Naive thymus-derived CD8-positive, alpha-beta T cell (primary cell): ENCODE measurements around the gene KRT4. TPM values are rescaled to one million over a fixed set of nuclear protein-coding genes. Genes with fewer than 3 reads are reported as not detected.

Experiments used
- ATAC-seq, 2 donors: fragments of 150-1000 bp; cut with Tn5 transposase in 1 of 2; sonication (Bioruptor Pico), chemical (Tn5 transposase) in 1 of 2; 1 replicate in 1 of 2; 2 replicates in 1 of 2; pipeline ENCODE4 v1.10.0; 2021; ENCODE audit warnings: mild to moderate bottlenecking in 2 of 2, moderate library complexity in 2 of 2
- POLR2A ChIA-PET: fragments of 350-600 bp; sonication (Branson Sonifier 250); formaldehyde crosslinking; loops from one replicate; lab custom pipeline; 2021; ENCODE audit warnings: antibody characterized with exemption; lab: Charles Lee
- DNase-seq, 10 donors: peaks; one replicate each; pipeline versions ENCODE4 v3.0.0 to v3.0.0-alpha.2; 2020 to 2022
- H3K27ac Mint-ChIP-seq, 10 donors: one replicate each; pipeline ENCODE4 v1.8.0; 2020 to 2022; ENCODE audit warnings: mild to moderate bottlenecking in 10 of 10, mixed read lengths in 10 of 10, moderate library complexity in 4 of 10, inconsistent platforms in 1 of 10
- H3K27me3 Mint-ChIP-seq, 5 donors: one replicate each; pipeline ENCODE4 v1.8.0; 2021 to 2022; ENCODE audit warnings: mixed read lengths in 5 of 5
- H3K36me3 Mint-ChIP-seq, 3 donors: one replicate each; pipeline ENCODE4 v1.8.0; 2020 to 2022; ENCODE audit warnings: mixed read lengths in 3 of 3, mild to moderate bottlenecking in 2 of 3, inconsistent platforms in 1 of 3
- H3K4me1 Mint-ChIP-seq, 4 donors: one replicate each; pipeline ENCODE4 v1.8.0; 2021 to 2022; ENCODE audit warnings: mixed read lengths in 4 of 4
- H3K4me3 Mint-ChIP-seq, 10 donors: one replicate each; pipeline ENCODE4 v1.8.0; 2020 to 2022; ENCODE audit warnings: mild to moderate bottlenecking in 10 of 10, mixed read lengths in 10 of 10, moderate library complexity in 6 of 10, inconsistent platforms in 1 of 10
- H3K9me3 Mint-ChIP-seq, 9 donors: one replicate each; pipeline ENCODE4 v1.8.0; 2020 to 2022; ENCODE audit warnings: mixed read lengths in 9 of 9, mild to moderate bottlenecking in 3 of 9, inconsistent platforms in 1 of 9, moderate library complexity in 1 of 9
- polyA plus RNA-seq, 3 donors: library from polyadenylated mRNA; unstranded; fragments of 300-500 nt; fragmentation: Illumina TruSeq; gene quantifications; one replicate each; pipeline ENCODE4 v1.2.3, GENCODE V29; 2021
- total RNA-seq, 8 experiments: library from RNA in 2 of 8; stranded (reverse) in 2 of 8; gene quantifications; one replicate each; pipeline ENCODE4 v1.2.3 and lab custom pipeline; 2021 to 2026

Gene KRT4
- total and polyA plus RNA-seq, 5 experiments from 2014 or later = not detected

DNA sequence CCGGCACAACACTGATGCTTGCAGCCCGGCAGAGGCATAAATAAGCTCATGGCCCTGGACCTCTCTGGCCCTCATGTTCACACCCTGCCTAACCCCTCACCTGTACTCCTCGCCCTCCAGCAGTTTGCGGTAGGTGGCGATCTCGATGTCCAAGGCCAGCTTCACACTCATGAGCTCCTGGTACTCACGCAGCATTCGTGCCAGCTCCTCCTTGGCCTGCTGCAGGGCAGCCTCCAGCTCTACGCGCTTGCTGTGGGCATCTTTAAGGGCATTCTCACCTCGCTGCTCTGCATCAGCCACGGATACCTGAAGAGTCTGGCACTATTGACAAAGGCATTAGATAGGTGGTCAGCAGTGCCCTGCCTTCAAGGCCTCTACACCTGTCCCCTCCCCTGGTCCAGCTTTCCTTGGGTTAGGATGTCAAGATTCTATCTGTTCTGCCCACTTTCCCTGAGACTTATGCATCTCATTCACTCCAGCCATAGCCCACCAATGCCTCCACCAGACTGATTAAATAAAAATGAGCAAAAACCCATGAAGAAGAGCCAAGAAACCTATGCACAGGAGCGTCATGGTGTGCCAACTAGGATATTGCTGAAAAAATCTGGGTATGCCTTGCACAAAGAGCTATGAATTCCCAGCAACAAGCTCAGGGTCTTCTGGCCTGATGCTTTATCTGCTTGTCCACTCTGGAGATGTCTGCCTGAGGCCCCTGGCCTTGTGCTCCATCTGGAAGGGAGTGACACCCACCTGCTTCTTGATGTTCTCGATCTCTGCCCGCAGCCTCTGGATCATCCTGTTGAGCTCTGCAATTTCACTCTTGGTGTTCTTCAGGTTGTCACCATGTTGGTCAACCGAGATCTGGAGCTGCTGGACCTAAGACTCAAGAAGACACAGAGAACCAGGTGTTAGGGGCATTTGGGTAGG lies 6.1 kb downstream of the KRT4 start:
- POLR2A ChIA-PET = no interaction called here
- H3K4me3 Mint-ChIP-seq = no peak overlapping the region
- peak overlapping the region in 3 of 10 donors; percentile 53 to 83 (median 61) for H3K27ac Mint-ChIP-seq
- ATAC-seq (no peak), DNase-seq (no peak)
- H3K27me3 Mint-ChIP-seq = peaks cover 0 to 10% (median 2%) of the 10 kb centered on the region in 5 donors
- no peaks in the 10 kb centered on the region for H3K4me1 Mint-ChIP-seq
- H3K36me3 Mint-ChIP-seq = no peaks in the 10 kb centered on the region
- no peaks in the 10 kb centered on the region for H3K9me3 Mint-ChIP-seq

DNA sequence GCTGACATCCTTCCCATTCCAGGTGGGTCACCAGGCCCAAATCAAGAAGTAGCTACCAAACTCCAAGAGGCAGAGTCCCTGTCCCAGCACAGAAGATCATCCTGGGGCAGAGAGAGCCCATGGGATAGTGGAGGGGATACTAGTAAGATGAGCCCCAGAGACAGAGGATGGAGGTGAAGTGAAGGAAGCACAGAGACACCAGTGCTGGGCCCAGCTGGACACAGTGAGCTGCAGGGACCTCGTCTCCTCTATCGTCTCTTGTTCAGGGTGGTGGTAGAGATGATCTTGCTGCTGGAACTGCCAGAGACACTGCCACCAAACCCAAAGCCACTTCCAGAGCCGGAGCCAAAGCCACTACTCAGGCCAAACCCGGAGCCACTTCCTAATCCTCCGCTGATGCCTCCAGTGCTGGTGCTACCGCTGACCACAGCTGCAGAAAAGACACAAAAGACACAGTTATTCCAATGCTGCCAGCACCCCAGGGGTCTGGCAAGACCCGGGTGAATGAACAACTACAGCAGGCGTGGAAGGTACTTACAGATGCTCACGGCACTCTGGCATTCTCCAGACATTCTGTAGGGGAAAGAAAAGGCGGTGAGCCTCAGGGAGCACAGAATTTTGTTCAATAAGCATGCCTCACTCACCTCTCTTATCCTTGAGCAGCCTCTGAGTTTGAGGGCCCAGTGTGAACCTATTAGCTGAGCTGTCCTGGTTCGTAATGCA lies 6.9 kb downstream of the KRT4 start:
- ATAC-seq = no peak

DNA sequence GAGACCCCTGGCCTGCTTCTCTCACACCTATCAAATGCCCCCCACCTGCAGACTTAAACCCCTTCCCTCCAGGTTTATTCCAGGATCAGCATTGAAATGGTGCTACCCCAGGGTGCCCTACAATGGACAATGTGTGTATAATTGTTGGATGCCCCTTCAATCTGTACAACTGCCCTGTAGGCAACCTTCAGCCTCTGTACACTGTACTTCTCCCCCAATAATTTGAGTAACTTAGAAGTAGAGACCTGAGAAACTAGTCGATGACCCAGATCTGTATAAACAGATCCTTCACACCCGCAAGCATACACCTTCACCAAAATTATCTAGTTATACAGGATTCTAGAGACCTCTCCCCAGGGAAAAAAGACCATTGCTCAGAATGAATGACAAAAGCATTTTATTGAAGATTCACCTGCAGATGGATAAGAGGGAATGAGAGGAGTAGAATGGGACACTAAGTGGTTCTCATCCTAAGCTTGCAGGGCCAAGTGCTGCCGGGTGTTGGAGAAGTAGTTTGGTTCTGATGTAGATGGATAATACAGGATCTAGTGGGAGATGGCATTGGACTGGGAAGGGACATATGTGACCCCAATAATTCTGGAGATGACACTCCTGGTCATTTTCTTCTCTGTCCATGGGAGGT lies 7.6 kb downstream of the KRT4 start:
- POLR2A ChIA-PET = no interaction called here
- no peaks in the 10 kb centered on the region for H3K9me3 Mint-ChIP-seq
- no peak overlapping the region for H3K4me3 Mint-ChIP-seq
- no peak for ATAC-seq
- peak overlapping the region in 3 of 10 donors; percentile 2 to 35 (median 2) for H3K27ac Mint-ChIP-seq
- no peak for DNase-seq
- H3K27me3 Mint-ChIP-seq = peaks cover 0 to 10% (median 2%) of the 10 kb centered on the region in 5 donors
- H3K4me1 Mint-ChIP-seq = peaks cover 0 to 6% (median 0%) of the 10 kb centered on the region in 4 donors
- no peaks in the 10 kb centered on the region for H3K36me3 Mint-ChIP-seq

More for the DNA sequence above, 6.9 kb downstream of the KRT4 start:
- no peaks in the 10 kb centered on the region for H3K9me3 Mint-ChIP-seq
- POLR2A ChIA-PET = no interaction called here
- H3K36me3 Mint-ChIP-seq = no peaks in the 10 kb centered on the region
- H3K27me3 Mint-ChIP-seq = peaks cover 0 to 10% (median 2%) of the 10 kb centered on the region in 5 donors
- no peak overlapping the region for H3K4me3 Mint-ChIP-seq
- peak overlapping the region in 2 of 10 donors; percentile 41 to 70 for H3K27ac Mint-ChIP-seq
- DNase-seq = no peak
- H3K4me1 Mint-ChIP-seq = peaks cover 0 to 3% (median 0%) of the 10 kb centered on the region in 4 donors

DNA sequence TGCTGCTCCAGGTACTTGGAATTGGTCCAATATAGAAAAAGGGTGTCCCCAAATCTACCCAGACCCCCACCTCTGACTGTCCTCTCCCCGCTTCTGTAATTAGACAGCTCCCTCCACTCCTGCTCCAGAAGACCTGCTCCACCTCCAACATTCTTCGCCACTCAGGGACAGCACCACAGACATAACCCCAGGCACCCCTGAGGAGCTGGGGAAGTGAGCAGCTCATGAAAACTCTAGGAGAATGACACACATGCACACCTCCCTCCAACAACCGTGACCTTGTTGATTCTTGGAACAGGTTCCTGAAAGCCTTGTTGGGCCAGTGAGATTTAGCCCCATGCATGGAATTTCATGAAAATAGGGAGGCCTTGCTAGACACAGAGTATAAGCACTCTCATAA lies 8.2 kb downstream of the KRT4 start:
- peaks cover 0 to 6% (median 0%) of the 10 kb centered on the region in 4 donors for H3K4me1 Mint-ChIP-seq
- peaks cover 0 to 10% (median 2%) of the 10 kb centered on the region in 5 donors for H3K27me3 Mint-ChIP-seq
- DNase-seq (no peak), ATAC-seq (no peak)
- peak overlapping the region in 1 of 10 donors; percentile 35 for H3K27ac Mint-ChIP-seq
- POLR2A ChIA-PET = no interaction called here
- no peaks in the 10 kb centered on the region for H3K9me3 Mint-ChIP-seq
- H3K4me3 Mint-ChIP-seq = no peak overlapping the region
- no peaks in the 10 kb centered on the region for H3K36me3 Mint-ChIP-seq

DNA sequence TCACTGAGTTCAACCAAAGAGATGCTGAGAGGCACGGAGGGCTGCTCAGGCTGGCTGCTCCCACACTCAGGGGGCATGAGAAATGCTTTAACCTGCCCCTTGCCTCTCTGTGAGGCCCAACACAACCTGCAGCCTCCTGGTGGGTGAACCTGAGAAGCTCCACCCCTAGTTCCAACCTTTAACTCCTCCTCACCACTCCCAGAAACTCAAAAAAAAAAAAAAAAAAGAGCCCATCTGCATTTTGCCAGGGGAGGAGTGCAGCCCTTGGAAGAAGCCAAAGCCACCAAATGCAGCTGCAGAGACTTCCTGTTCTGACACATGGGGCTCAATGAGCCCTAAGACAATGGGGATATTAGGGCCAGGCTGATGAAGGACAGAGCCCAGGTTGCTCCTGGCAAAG lies 8.9 kb downstream of the KRT4 start:
- POLR2A ChIA-PET = interaction anchor here (0.7 kb wide), 2 partner anchors 98 to 650 kb away, joined by 4 to 5 read pairs; no protein-coding TSS in a partner anchor
- ATAC-seq = no peak
- peaks cover 0 to 10% (median 2%) of the 10 kb centered on the region in 5 donors for H3K27me3 Mint-ChIP-seq
- H3K36me3 Mint-ChIP-seq = no peaks in the 10 kb centered on the region
- peaks cover 0 to 6% (median 0%) of the 10 kb centered on the region in 4 donors for H3K4me1 Mint-ChIP-seq
- no peak overlapping the region for H3K4me3 Mint-ChIP-seq
- peak overlapping the region in 2 of 10 donors; percentile 35 to 47 for H3K27ac Mint-ChIP-seq
- no peak for DNase-seq
- H3K9me3 Mint-ChIP-seq = no peaks in the 10 kb centered on the region

DNA sequence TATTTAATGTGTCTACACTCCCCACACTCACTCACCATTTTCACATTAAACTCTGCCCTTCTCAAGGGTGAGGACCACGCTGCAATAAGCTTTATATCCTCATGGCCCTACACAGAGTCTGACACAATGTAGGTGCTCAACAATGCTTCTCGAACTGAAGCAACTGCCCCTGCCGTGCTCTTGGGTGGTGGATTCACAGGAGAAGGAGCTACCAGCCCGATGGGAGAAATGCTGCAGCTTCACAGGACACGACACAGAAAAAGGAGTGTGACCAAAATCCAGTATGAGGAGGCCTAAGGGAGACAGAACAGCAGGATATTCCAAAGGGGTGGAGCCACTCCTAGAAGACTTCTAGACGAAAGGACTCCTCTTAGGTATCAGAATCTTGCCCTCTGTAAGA lies 11.5 kb downstream of the KRT4 start:
- Mint-ChIP-seq H3K4me1 (peaks cover 0 to 9% (median 0%) of the 10 kb centered on the region in 4 donors), H3K9me3 (no peaks in the 10 kb centered on the region), H3K27me3 (peaks cover 0 to 3% (median under 1%) of the 10 kb centered on the region in 5 donors), H3K27ac (peak overlapping the region in 3 of 10 donors; percentile 21 to 49 (median 43)), H3K36me3 (no peaks in the 10 kb centered on the region), H3K4me3 (no peak overlapping the region)
- DNase-seq (no peak), ATAC-seq (no peak)
- POLR2A ChIA-PET = interaction anchor here (0.6 kb wide), 1 partner anchor 14 kb away, joined by 3 read pairs; no protein-coding TSS in a partner anchor

DNA sequence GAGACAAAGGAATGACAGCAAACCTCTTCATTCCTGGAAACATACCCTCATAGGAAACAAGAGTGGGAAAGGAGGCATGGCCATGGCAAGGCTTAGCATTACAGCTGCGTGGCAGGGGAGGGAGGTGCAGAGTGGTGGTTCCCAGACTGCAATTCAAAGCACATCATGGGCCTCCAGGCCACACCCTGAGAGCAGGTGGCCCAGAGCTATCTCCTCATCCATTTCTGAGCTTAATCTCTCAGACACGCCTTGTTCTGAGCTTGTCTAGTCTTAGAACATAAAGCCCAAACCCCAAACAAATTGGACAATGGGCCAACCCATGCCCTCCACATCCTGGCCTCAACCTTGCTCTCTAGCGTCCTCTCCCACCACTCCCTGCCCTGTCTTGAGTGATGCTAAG lies 12.1 kb downstream of the KRT4 start:
- peak overlapping the region in 3 of 10 donors; percentile 22 to 48 (median 24) for H3K27ac Mint-ChIP-seq
- POLR2A ChIA-PET = interaction anchor here (0.6 kb wide), 1 partner anchor 13 kb away, joined by 3 read pairs; no protein-coding TSS in a partner anchor
- H3K4me3 Mint-ChIP-seq = no peak overlapping the region
- DNase-seq = no peak
- peaks cover 0 to 9% (median 0%) of the 10 kb centered on the region in 4 donors for H3K4me1 Mint-ChIP-seq
- peaks cover 0 to 3% (median 0%) of the 10 kb centered on the region in 5 donors for H3K27me3 Mint-ChIP-seq
- no peaks in the 10 kb centered on the region for H3K9me3 Mint-ChIP-seq
- H3K36me3 Mint-ChIP-seq = no peaks in the 10 kb centered on the region
- ATAC-seq = no peak

DNA sequence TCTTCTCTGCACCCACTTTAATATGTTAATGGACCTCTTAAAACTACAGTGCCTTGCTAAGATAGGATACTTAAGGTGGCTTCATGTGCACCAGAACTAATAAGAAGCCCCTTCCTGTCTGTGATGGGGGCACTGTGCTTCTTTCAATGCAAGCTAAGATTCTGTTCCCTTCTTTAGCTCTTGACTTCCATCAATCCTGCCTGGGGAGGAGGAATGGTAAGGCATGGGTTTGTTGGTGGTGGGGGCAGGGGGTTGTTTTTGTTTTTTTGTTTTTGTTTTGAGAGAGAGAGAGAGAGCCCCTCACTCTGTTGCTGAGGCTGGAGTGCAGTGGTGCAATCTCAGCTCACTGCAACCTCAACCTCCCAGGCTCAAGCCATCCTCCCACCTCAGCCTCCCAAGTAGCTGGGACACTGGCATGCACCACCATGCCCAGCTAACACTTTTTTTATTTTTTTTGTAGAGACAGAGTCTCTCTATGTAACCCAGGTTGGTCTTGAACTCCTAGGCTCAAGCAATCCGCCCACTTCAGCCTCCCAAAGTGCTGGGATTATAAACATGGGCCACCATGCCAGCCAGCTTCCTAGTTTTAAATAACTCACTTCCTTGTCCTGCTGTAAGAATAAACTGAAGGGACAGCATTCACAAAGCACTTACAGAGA lies 13.5 kb downstream of the KRT4 start:
- no peaks in the 10 kb centered on the region for H3K36me3 Mint-ChIP-seq
- peak overlapping the region in 4 of 10 donors; percentile 4 to 75 (median 9) for H3K27ac Mint-ChIP-seq
- ATAC-seq = no peak
- H3K27me3 Mint-ChIP-seq = peaks cover 0 to 3% (median 0%) of the 10 kb centered on the region in 5 donors
- POLR2A ChIA-PET = no interaction called here
- H3K9me3 Mint-ChIP-seq = no peaks in the 10 kb centered on the region
- H3K4me1 Mint-ChIP-seq = peaks cover 0 to 9% (median 0%) of the 10 kb centered on the region in 4 donors
- no peak overlapping the region for H3K4me3 Mint-ChIP-seq
- DNase-seq = no peak

DNA sequence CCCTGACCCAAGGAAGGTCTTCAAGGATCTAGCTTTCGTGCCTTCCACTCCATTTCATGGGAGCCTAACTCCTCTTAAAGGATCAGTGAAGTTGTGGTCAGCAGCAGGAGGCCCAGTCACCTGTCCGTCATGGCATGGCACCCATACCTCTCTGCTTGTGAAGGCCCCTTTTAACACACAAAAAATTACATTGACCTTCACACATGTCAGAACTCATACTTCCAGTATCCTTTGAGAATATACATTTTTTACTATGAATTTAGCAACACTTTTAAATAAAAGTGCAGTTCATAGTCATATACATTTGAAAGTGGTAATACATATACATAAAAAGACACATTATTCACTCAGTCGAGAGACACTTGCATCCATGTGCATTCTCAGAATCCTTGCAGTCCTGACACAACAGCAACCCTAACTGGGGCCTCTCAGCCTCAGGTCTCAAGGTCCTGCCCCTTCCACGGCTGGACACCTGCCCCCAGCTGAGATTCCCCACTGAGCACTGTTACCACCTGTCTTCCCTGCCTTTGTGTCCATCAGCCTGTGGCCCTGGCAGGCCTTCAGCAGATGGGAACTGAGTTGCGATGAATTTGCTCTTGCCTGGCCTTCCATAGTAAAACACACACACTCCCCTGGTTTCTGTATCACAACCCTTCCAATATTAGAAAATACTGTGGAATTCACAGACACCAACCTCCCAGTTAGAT lies 14.3 kb downstream of the KRT4 start:
- POLR2A ChIA-PET = no interaction called here
- peaks cover 0 to 9% (median 0%) of the 10 kb centered on the region in 4 donors for H3K4me1 Mint-ChIP-seq
- H3K27me3 Mint-ChIP-seq = peaks cover 0 to 3% (median 0%) of the 10 kb centered on the region in 5 donors
- ATAC-seq (no peak), DNase-seq (no peak)
- no peaks in the 10 kb centered on the region for H3K36me3 Mint-ChIP-seq
- peak overlapping the region in 2 of 10 donors; percentile 7 to 11 for H3K27ac Mint-ChIP-seq
- no peaks in the 10 kb centered on the region for H3K9me3 Mint-ChIP-seq
- no peak overlapping the region for H3K4me3 Mint-ChIP-seq

DNA sequence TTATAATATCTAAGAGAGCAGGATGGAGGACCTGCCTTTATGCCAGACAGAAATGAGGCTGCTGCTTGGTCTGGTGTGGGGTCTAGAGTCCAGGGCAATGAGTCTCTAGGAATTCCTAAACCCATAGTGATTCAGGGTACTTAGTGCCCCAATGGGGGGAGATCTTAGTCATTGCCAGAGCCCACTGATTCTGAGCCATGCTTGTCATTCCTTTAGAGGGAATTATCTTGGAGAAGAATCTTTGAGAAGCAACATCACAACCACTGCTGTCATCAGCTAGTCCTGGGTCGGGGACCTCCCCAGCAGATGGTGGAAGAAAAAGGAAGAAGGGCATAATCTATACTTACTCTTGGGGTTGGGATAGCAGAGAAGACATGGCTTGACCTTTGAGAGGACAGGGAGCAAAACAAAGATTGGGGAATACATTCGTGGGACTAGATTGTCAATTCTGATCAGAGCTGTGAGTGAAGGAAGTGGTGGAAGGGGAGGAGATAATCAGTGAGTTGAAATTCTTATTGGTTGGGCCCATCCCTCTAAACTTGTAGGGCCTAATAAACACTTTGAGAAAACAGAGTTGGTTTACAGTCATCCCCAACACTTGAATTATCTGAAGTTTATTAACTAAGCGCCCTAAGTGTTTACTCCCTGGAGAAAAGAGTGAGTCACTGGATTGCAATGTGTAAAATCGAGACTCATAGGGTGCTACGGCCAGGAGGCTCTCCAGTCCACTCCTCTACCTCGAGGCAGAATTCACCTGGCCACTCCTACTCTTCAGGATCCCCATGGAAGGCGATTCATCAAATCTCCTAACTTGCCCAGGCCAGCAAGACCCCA lies 15.0 kb downstream of the KRT4 start:
- ATAC-seq (no peak), DNase-seq (no peak)
- H3K27me3 Mint-ChIP-seq = peaks cover 0 to 3% (median 0%) of the 10 kb centered on the region in 5 donors
- no peak overlapping the region for H3K4me3 Mint-ChIP-seq
- POLR2A ChIA-PET = no interaction called here
- peaks cover 0 to 15% (median 4%) of the 10 kb centered on the region in 4 donors for H3K4me1 Mint-ChIP-seq
- no peaks in the 10 kb centered on the region for H3K9me3 Mint-ChIP-seq
- H3K36me3 Mint-ChIP-seq = no peaks in the 10 kb centered on the region
- peak overlapping the region in 1 of 10 donors; percentile 36 for H3K27ac Mint-ChIP-seq
